H1 (cell line): ENCODE measurements around the gene HES5. TPM values are rescaled to one million over a fixed set of nuclear protein-coding genes. Genes with fewer than 3 reads are reported as not detected.

Source experiments
- CTCF ChIA-PET: fragments of 300-600 bp; sonication (Branson Sonifier 250); formaldehyde crosslinking; loops from one replicate; lab custom pipeline; 2021; ENCODE audit not compliant: partially characterized antibody; lab: Charles Lee
- POLR2A ChIA-PET: fragments of 300-600 bp; sonication (Branson Sonifier 250); formaldehyde crosslinking; loops from one replicate; lab custom pipeline; 2021; ENCODE audit warnings: inconsistent platforms; ENCODE audit not compliant: partially characterized antibody; lab: Charles Lee
- DNase-seq, 2 experiments: peaks; one replicate each; pipeline versions ENCODE4 v3.0.0 to v3.0.0-alpha.2; 2010 to 2022; ENCODE audit warnings: low spot score in 2 of 2, low read depth in 1 of 2, mixed read lengths in 1 of 2
- FAIRE-seq: peaks from 2 replicates; lab custom pipeline; 2011; peaks lifted over from hg19 to GRCh38; lab: Jason Lieb, UNC
- H2AFZ ChIP-seq: 2 replicates; pipeline ENCODE4 v1.8.1; 2012; ENCODE audit warnings: low read length, inconsistent platforms
- H2AK5ac ChIP-seq: 2 replicates; pipeline ENCODE4 v1.6.1; 2013; ENCODE audit warnings: low read depth, low read length
- H2BK120ac ChIP-seq: replicated peaks from 2 replicates; pipeline ENCODE3; 2013; ENCODE audit warnings: low read depth, low read length, inconsistent platforms
- H2BK12ac ChIP-seq: 2 replicates; pipeline ENCODE4 v1.6.1; 2013; ENCODE audit warnings: low read depth, low read length
- H2BK15ac ChIP-seq: 2 replicates; pipeline ENCODE4 v1.6.1; 2013; ENCODE audit warnings: low read length
- H2BK20ac ChIP-seq: 2 replicates; pipeline ENCODE4 v1.6.1; 2013; ENCODE audit warnings: low read length
- H2BK5ac ChIP-seq: 2 replicates; pipeline ENCODE4 v1.6.1; 2013; ENCODE audit warnings: low read depth, low read length
- H3K14ac ChIP-seq: 2 replicates; pipeline ENCODE4 v1.6.1; 2013; ENCODE audit warnings: inconsistent platforms; ENCODE audit not compliant: insufficient read length
- H3K18ac ChIP-seq: 2 replicates; pipeline ENCODE4 v1.6.1; 2013; ENCODE audit warnings: low read length; ENCODE audit errors: extremely low read depth
- H3K23ac ChIP-seq: 2 replicates; pipeline ENCODE4 v1.6.1; 2013; ENCODE audit warnings: inconsistent platforms; ENCODE audit not compliant: insufficient read length
- H3K23me2 ChIP-seq: 2 replicates; pipeline ENCODE4 v1.6.1; 2013; ENCODE audit warnings: low read depth, low read length
- H3K27ac ChIP-seq: 2 replicates; pipeline ENCODE4 v1.6.1; 2011; ENCODE audit warnings: low read depth, low read length, inconsistent platforms
- H3K27me3 ChIP-seq, 4 experiments: replicated peaks in 1 of 4; 1 replicate in 1 of 4; 2 replicates in 3 of 4; pipeline versions ENCODE4 v1.6.1 to v1.8.1; 2011 to 2013; ENCODE audit warnings: low read length in 3 of 4, mild to moderate bottlenecking in 3 of 4, inconsistent platforms in 2 of 4, mixed read lengths in 2 of 4, moderate library complexity in 1 of 4; ENCODE audit not compliant: control insufficient read depth in 3 of 4, insufficient read depth in 3 of 4; ENCODE audit errors: extremely low read depth in 1 of 4
- H3K36me3 ChIP-seq, 4 experiments: 2 replicates each; pipeline versions ENCODE4 v1.6.1 to v1.8.1; 2011 to 2013; ENCODE audit warnings: mild to moderate bottlenecking in 4 of 4, low read length in 3 of 4, moderate library complexity in 2 of 4, control low read depth in 1 of 4, inconsistent platforms in 1 of 4; ENCODE audit not compliant: insufficient read depth in 4 of 4, control insufficient read depth in 2 of 4
- H3K4ac ChIP-seq: replicated peaks from 2 replicates; pipeline ENCODE3; 2013; ENCODE audit warnings: low read length, low read depth, mixed read lengths, inconsistent platforms; ENCODE audit not compliant: insufficient read length
- H3K4me1 ChIP-seq, 4 experiments: replicated peaks in 1 of 4; 1 replicate in 1 of 4; 2 replicates in 3 of 4; pipeline versions ENCODE4 v1.6.1 to v1.8.1; 2011 to 2013; ENCODE audit warnings: low read length in 3 of 4, inconsistent platforms in 2 of 4, mixed read lengths in 1 of 4; ENCODE audit not compliant: insufficient read depth in 4 of 4, control insufficient read depth in 3 of 4
- H3K4me2 ChIP-seq, 2 experiments: 2 replicates each; pipeline versions ENCODE4 v1.6.1 to v1.8.1; 2011 to 2013; ENCODE audit warnings: low read depth in 2 of 2, low read length in 2 of 2, control low read depth in 1 of 2, inconsistent platforms in 1 of 2, mild to moderate bottlenecking in 1 of 2; ENCODE audit not compliant: insufficient read depth in 1 of 2
- H3K4me3 ChIP-seq, 4 experiments: fragments of 200-600, 300-600 bp in 1 of 4; sonication (generic), shearing (Covaris generic), sonication (Bioruptor Twin) in 1 of 4; 2 replicates each; pipeline versions ENCODE4 v1.5.1 to v1.8.1; 2011 to 2016; ENCODE audit warnings: low read length in 4 of 4, low read depth in 3 of 4, control low read depth in 2 of 4, inconsistent platforms in 2 of 4, mild to moderate bottlenecking in 2 of 4, mixed read lengths in 1 of 4, moderate library complexity in 1 of 4; ENCODE audit not compliant: insufficient read depth in 2 of 4; ENCODE audit errors: extremely low read depth in 1 of 4
- H3K56ac ChIP-seq: replicated peaks from 2 replicates; pipeline ENCODE3; 2013; ENCODE audit warnings: low read depth, mild to moderate bottlenecking, mixed read lengths, low read length, inconsistent platforms; ENCODE audit not compliant: insufficient read length
- H3K79me1 ChIP-seq: 2 replicates; pipeline ENCODE4 v1.6.1; 2013; ENCODE audit warnings: low read depth, low read length, control low read depth
- H3K79me2 ChIP-seq, 2 experiments: 2 replicates each; pipeline versions ENCODE4 v1.6.1 to v1.8.1; 2012 to 2013; ENCODE audit warnings: low read length in 2 of 2, mild to moderate bottlenecking in 2 of 2, inconsistent platforms in 1 of 2; ENCODE audit not compliant: insufficient read depth in 2 of 2, control insufficient read depth in 1 of 2
- H3K9ac ChIP-seq, 4 experiments: replicated peaks in 1 of 4; 1 replicate in 1 of 4; 2 replicates in 3 of 4; pipeline versions ENCODE4 v1.6.1 to v1.8.1; 2011 to 2013; ENCODE audit warnings: low read depth in 3 of 4, low read length in 3 of 4, control low read depth in 2 of 4, mild to moderate bottlenecking in 2 of 4, moderate library complexity in 2 of 4, inconsistent platforms in 1 of 4; ENCODE audit errors: extremely low read depth in 1 of 4
- H3K9me3 ChIP-seq, 2 experiments: 2 replicates each; pipeline versions ENCODE4 v1.6.1 to v1.8.1; 2012 to 2013; ENCODE audit warnings: mild to moderate bottlenecking in 2 of 2, moderate library complexity in 2 of 2, control low read depth in 1 of 2, inconsistent platforms in 1 of 2, low read depth in 1 of 2, low read length in 1 of 2, mixed read lengths in 1 of 2; ENCODE audit not compliant: insufficient read depth in 2 of 2
- H4K20me1 ChIP-seq, 2 experiments: replicated peaks in 1 of 2; 2 replicates each; pipeline versions ENCODE3 to v1.8.1; 2011 to 2013; ENCODE audit warnings: inconsistent platforms in 2 of 2, low read length in 2 of 2, mild to moderate bottlenecking in 1 of 2; ENCODE audit not compliant: insufficient read depth in 2 of 2, control insufficient read depth in 1 of 2
- H4K5ac ChIP-seq: 2 replicates; pipeline ENCODE4 v1.6.1; 2013; ENCODE audit warnings: low read length, low read depth, mixed read lengths, inconsistent platforms; ENCODE audit not compliant: insufficient read length
- H4K8ac ChIP-seq: 2 replicates; pipeline ENCODE4 v1.8.0; 2013; ENCODE audit warnings: mild to moderate bottlenecking, moderate library complexity, low read length, inconsistent platforms; ENCODE audit not compliant: insufficient read depth; ENCODE audit errors: extremely low read depth
- H4K91ac ChIP-seq: replicated peaks from 2 replicates; pipeline ENCODE3; 2013; ENCODE audit warnings: low read length, mixed read lengths, inconsistent platforms; ENCODE audit not compliant: insufficient read length
- ATF3 ChIP-seq: IDR thresholded peaks from 2 replicates; pipeline ENCODE4 v1.6.1; 2011; ENCODE audit warnings: low read depth, mild to moderate bottlenecking, low read length; ENCODE audit not compliant: insufficient read depth
- CBX8 ChIP-seq: fragments of 300-800, 300-1000 bp; sonication (generic); IDR thresholded peaks from 2 replicates; pipeline ENCODE4 v1.7.1; 2016; ENCODE audit warnings: low read depth, low read length, borderline replicate concordance
- CHD1 ChIP-seq: IDR thresholded peaks from 2 replicates; pipeline ENCODE4 v1.6.1; 2012; ENCODE audit warnings: low read depth, low read length, improper control_type of control experiment
- EZH2 ChIP-seq: fragments of 200-600 bp; sonication (generic); IDR thresholded peaks from 2 replicates; pipeline ENCODE4 v1.7.1; 2012; ENCODE audit warnings: low read depth, mild to moderate bottlenecking, moderate library complexity, low read length, inconsistent platforms; ENCODE audit not compliant: severe bottlenecking
- GABPA ChIP-seq: IDR thresholded peaks from 2 replicates; pipeline ENCODE4 v1.6.1; 2011; ENCODE audit warnings: mild to moderate bottlenecking, low read length, moderate library complexity, borderline replicate concordance; ENCODE audit not compliant: insufficient read depth
- GTF2F1 ChIP-seq: IDR thresholded peaks from 2 replicates; pipeline ENCODE4 v1.6.1; 2012; ENCODE audit warnings: low read depth, low read length, improper control_type of control experiment, borderline replicate concordance
- KDM5A ChIP-seq: fragments of 200-600 bp; IDR thresholded peaks from 2 replicates; pipeline ENCODE4 v1.7.1; 2012; ENCODE audit warnings: mild to moderate bottlenecking, low read length, inconsistent platforms, mixed read lengths
- MAFK ChIP-seq: IDR thresholded peaks from 2 replicates; pipeline ENCODE4 v1.6.1; 2012; ENCODE audit warnings: low read depth, mild to moderate bottlenecking, improper control_type of control experiment, low read length
- NANOG ChIP-seq: IDR thresholded peaks from 2 replicates; pipeline ENCODE4 v1.6.1; 2011; ENCODE audit warnings: low read length, low read depth, mild to moderate bottlenecking, inconsistent platforms; ENCODE audit not compliant: insufficient read depth, poor library complexity, severe bottlenecking
- NRF1 ChIP-seq: IDR thresholded peaks from 2 replicates; pipeline ENCODE4 v1.6.1; 2011; ENCODE audit warnings: mild to moderate bottlenecking, low read depth, low read length, improper control_type of control experiment
- POLR2AphosphoS5 ChIP-seq: IDR thresholded peaks from 2 replicates; pipeline ENCODE4 v1.6.1; 2011; ENCODE audit warnings: low read depth, low read length
- SP1 ChIP-seq: IDR thresholded peaks from 2 replicates; pipeline ENCODE4 v1.6.1; 2011; ENCODE audit warnings: low read depth, low read length
- SP2 ChIP-seq: IDR thresholded peaks from 2 replicates; pipeline ENCODE4 v1.6.1; 2012; ENCODE audit warnings: mild to moderate bottlenecking, low read length, inconsistent platforms
- SUZ12 ChIP-seq: fragments of 200-600 bp; sonication (generic); IDR thresholded peaks from 2 replicates; pipeline ENCODE4 v1.6.1; 2012; ENCODE audit warnings: mild to moderate bottlenecking, inconsistent platforms, low read length, moderate library complexity, mixed read lengths
- YY1 ChIP-seq: IDR thresholded peaks from 2 replicates; pipeline ENCODE4 v1.6.1; 2011; ENCODE audit warnings: low read depth, mild to moderate bottlenecking, low read length
- WGBS, 2 experiments: shearing (Covaris generic) in 1 of 2; methylation state at CpG; one replicate each; pipeline versions ENCODE4 v1.1.6 to v1.1.7; 2013 to 2015; ENCODE audit warnings: low lambda C conversion rate in 2 of 2, mixed read lengths in 2 of 2, inconsistent platforms in 1 of 2, low coverage in 1 of 2, missing lambda C conversion rate in 1 of 2; ENCODE audit not compliant: insufficient replicate concordance in 2 of 2, insufficient coverage in 1 of 2, insufficient read length in 1 of 2; ENCODE audit errors: extremely low coverage in 1 of 2, missing lambda C conversion rate in 1 of 2; 5-methylcytosine and 5-hydroxymethylcytosine counted together
- polyA plus RNA-seq, 7 experiments: library from polyadenylated mRNA; depleted of rRNA in 3 of 7; stranded (reverse) in 5 of 7; unstranded in 2 of 7; fragments of >200 nt in 5 of 7; fragments of 200-250 nt in 2 of 7; gene quantifications; 1 replicate in 5 of 7; 2 replicates in 1 of 7; 4 replicates in 1 of 7; pipeline versions ENCODE4 v1.2.1 to v1.2.3, GENCODE V29; 2011 to 2013; ENCODE audit warnings: missing spikeins in 2 of 7, mixed read lengths in 2 of 7
- total RNA-seq: library from RNA; stranded (reverse); fragmentation: NEBNext Ultra II Directional; extraction: Animal tissue kit (Norgen Biotek cat#: 25700); gene quantifications from 2 replicates; pipeline ENCODE4 v1.2.1, GENCODE V29; 2021

HES5 gene
- total and polyA plus RNA-seq, 2 of the 8 experiments (the other 6 are each of a cell fraction or from before 2014, with no cell fraction given), result 0.22 TPM; not detected in 1

DNA sequence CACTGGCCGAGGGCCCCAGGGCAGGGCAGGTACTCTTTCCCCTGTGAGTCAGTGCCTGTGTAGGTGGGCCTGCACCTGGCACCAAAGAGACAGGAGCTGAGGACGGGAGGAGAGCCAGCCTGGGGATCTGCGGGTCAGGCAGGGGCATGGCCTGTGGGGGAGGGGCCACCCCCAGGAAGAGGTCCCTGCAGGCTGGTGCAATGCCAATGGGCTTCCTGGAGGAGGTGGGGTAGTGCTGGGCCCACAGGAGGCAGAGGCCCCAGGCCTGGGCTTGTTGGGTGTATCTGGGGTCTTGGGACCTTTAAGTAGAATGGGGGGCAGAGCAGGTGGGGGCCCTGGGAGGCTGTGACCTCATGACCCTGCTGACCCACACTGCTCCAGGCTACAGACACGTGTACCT lies 30.8 kb downstream of the HES5 start:
- 75% methylated on average over 4 of the region's 4 CpGs; no CpG with 5 or more reads in 1 of the 2 experiments for WGBS, 2 experiments
- no peak overlapping the region for H3K18ac ChIP-seq
- no peak overlapping the region for H2BK12ac ChIP-seq
- H3K4ac ChIP-seq, result no peak overlapping the region
- ChIA-PET POLR2A (no interaction called here), CTCF (no interaction called here)
- no peak overlapping the region for H3K4me2 ChIP-seq
- H3K56ac ChIP-seq, result no peak overlapping the region
- H2AK5ac ChIP-seq, result no peak overlapping the region
- DNase-seq (no peak), FAIRE-seq (no peak)
- no peak overlapping the region for H3K4me3 ChIP-seq
- no peak overlapping the region for H3K23ac ChIP-seq
- H3K27me3 ChIP-seq, result peaks cover 0 to 11% (median 3%) of the 10 kb centered on the region in 4 experiments; a peak in 3 of 7 replicates
- no peak overlapping the region for H3K27ac ChIP-seq
- H2BK120ac ChIP-seq, result no peak overlapping the region
- no peak overlapping the region for H4K5ac ChIP-seq
- H3K36me3 ChIP-seq, result no peaks in the 10 kb centered on the region
- H3K9ac ChIP-seq, result no peak overlapping the region
- peak overlapping the region; percentile 68 for H4K8ac ChIP-seq
- no peaks in the 10 kb centered on the region for H3K4me1 ChIP-seq
- H2BK5ac ChIP-seq, result no peak overlapping the region
- H3K23me2 ChIP-seq, result no peaks in the 10 kb centered on the region
- H3K79me2 ChIP-seq, result no peaks in the 10 kb centered on the region
- no peak overlapping the region for H2BK15ac ChIP-seq
- H3K14ac ChIP-seq, result no peak overlapping the region
- H2BK20ac ChIP-seq, result no peak overlapping the region
- H4K91ac ChIP-seq, result no peak overlapping the region
- H4K20me1 ChIP-seq, result peaks cover 0 to 8% of the 10 kb centered on the region in 2 experiments
- H3K9me3 ChIP-seq, result no peaks in the 10 kb centered on the region
- no peak overlapping the region for H2AFZ ChIP-seq
- no peaks in the 10 kb centered on the region for H3K79me1 ChIP-seq
- no peak for TF ChIP-seq GTF2F1
- TF ChIP-seq GABPA, result no peak
- no peak for TF ChIP-seq NANOG
- TF ChIP-seq YY1, result no peak
- TF ChIP-seq KDM5A, result no peak
- TF ChIP-seq SP1, result no peak
- TF ChIP-seq EZH2, result no peak
- TF ChIP-seq SP2, result no peak
- TF ChIP-seq NRF1, result no peak
- no peak for TF ChIP-seq POLR2AphosphoS5
- TF ChIP-seq CHD1, result no peak
- no peak for TF ChIP-seq ATF3
- no peak for TF ChIP-seq MAFK
- no peak for TF ChIP-seq CBX8
- TF ChIP-seq SUZ12, result no peak
